ENCODE data around the gene EGFL6. TPM values are rescaled to one million over a fixed set of nuclear protein-coding genes. Genes with fewer than 3 reads are reported as not detected.
"Not testable (repeated sequence)": the region's sequence is repeated elsewhere in the genome, so short reads cannot be mapped to it uniquely, and the experiment has no call there.

EGFL6 gene
- polyA plus RNA-seq, 3 donors from 2014 or later: not detected

GRCh38 chrX:13614154-13614553 lies 44.8 kb downstream of the EGFL6 start:
- peaks cover 0 to 3% (median 2%) of the 10 kb centered on the region in 3 donors for H3K27me3 Mint-ChIP-seq (ENCODE audit: low read depth in 3 of 3)
- no peaks in the 10 kb centered on the region for H3K36me3 Mint-ChIP-seq
- H3K27ac Mint-ChIP-seq: no peak overlapping the region
- H3K4me1 Mint-ChIP-seq: peaks cover 0 to 7% of the 10 kb centered on the region in 2 donors
- no peak for DNase-seq
- no peak overlapping the region for H3K4me3 Mint-ChIP-seq
- no peaks in the 10 kb centered on the region for H3K9me3 Mint-ChIP-seq

- DNase-seq: no peak
- H3K4me3 Mint-ChIP-seq: no peak overlapping the region
- H3K27ac Mint-ChIP-seq: no peak overlapping the region
- H3K4me1 Mint-ChIP-seq: peaks cover 0 to 3% of the 10 kb centered on the region in 2 donors
- H3K27me3 Mint-ChIP-seq (ENCODE audit: low read depth in 3 of 3): peaks cover 0 to 11% (median 5%) of the 10 kb centered on the region in 3 donors
- no peaks in the 10 kb centered on the region for H3K9me3 Mint-ChIP-seq
- H3K36me3 Mint-ChIP-seq: no peaks in the 10 kb centered on the region
These were observed 50.8 kb downstream of the EGFL6 start for GRCh38 chrX:13620207-13620606.

GRCh38 chrX:13622401-13622964 lies 53.1 kb downstream of the EGFL6 start:
- peaks cover 1 to 11% (median 5%) of the 10 kb centered on the region in 3 donors for H3K27me3 Mint-ChIP-seq (ENCODE audit: low read depth in 3 of 3)
- no peak overlapping the region for H3K4me3 Mint-ChIP-seq
- no peaks in the 10 kb centered on the region for H3K9me3 Mint-ChIP-seq
- no peaks in the 10 kb centered on the region for H3K4me1 Mint-ChIP-seq
- H3K27ac Mint-ChIP-seq: no peak overlapping the region
- no peaks in the 10 kb centered on the region for H3K36me3 Mint-ChIP-seq
- DNase-seq: no peak

GRCh38 chrX:13627306-13627705 lies 57.9 kb downstream of the EGFL6 start:
- Mint-ChIP-seq H3K4me3 (no peak overlapping the region), H3K36me3 (no peaks in the 10 kb centered on the region), H3K9me3 (peaks cover 0 to 6% (median 2%) of the 10 kb centered on the region in 6 donors), H3K27ac (no peak overlapping the region), H3K27me3 (ENCODE audit: low read depth in 3 of 3) (peaks cover 1 to 23% (median 3%) of the 10 kb centered on the region in 3 donors), H3K4me1 (no peaks in the 10 kb centered on the region)
- DNase-seq: no peak

- not testable (repeated sequence) for DNase-seq, H3K4me1 Mint-ChIP-seq
These were observed 67.8 kb downstream of the EGFL6 start for GRCh38 chrX:13637224-13637623.

GRCh38 chrX:13638021-13638420 lies 68.6 kb downstream of the EGFL6 start:
- no peak for DNase-seq
- no peaks in the 10 kb centered on the region for H3K4me1 Mint-ChIP-seq
- H3K9me3 Mint-ChIP-seq: peaks cover 0 to 21% (median 12%) of the 10 kb centered on the region in 6 donors
- peaks cover 0 to 14% (median 0%) of the 10 kb centered on the region in 3 donors for H3K36me3 Mint-ChIP-seq
- H3K27ac Mint-ChIP-seq: no peak overlapping the region
- H3K4me3 Mint-ChIP-seq: no peak overlapping the region
- H3K27me3 Mint-ChIP-seq (ENCODE audit: low read depth in 3 of 3): peaks cover 2 to 21% (median 14%) of the 10 kb centered on the region in 3 donors

More at GRCh38 chrX:13637224-13637623, 67.8 kb downstream of the EGFL6 start:
- not testable (repeated sequence) for H3K27ac Mint-ChIP-seq, H3K4me3 Mint-ChIP-seq
- Mint-ChIP-seq H3K36me3 (peaks cover 0 to 14% (median 0%) of the 10 kb centered on the region in 3 donors), H3K9me3 (peaks cover 2 to 21% (median 12%) of the 10 kb centered on the region in 6 donors), H3K27me3 (ENCODE audit: low read depth in 3 of 3) (peaks cover 2 to 21% (median 14%) of the 10 kb centered on the region in 3 donors)

GRCh38 chrX:13638826-13639225 lies 69.4 kb downstream of the EGFL6 start:
- no peak for DNase-seq
- Mint-ChIP-seq H3K36me3 (peaks cover 0 to 14% (median 0%) of the 10 kb centered on the region in 3 donors), H3K27ac (no peak overlapping the region), H3K27me3 (ENCODE audit: low read depth in 3 of 3) (peaks cover 2 to 22% (median 14%) of the 10 kb centered on the region in 3 donors), H3K9me3 (peaks cover 0 to 21% (median 12%) of the 10 kb centered on the region in 6 donors), H3K4me3 (no peak overlapping the region), H3K4me1 (no peaks in the 10 kb centered on the region)

GRCh38 chrX:13641684-13642083 lies 72.3 kb downstream of the EGFL6 start:
- H3K27ac Mint-ChIP-seq, H3K4me3 Mint-ChIP-seq, DNase-seq, H3K4me1 Mint-ChIP-seq: not testable (repeated sequence)
- H3K27me3 Mint-ChIP-seq (ENCODE audit: low read depth in 3 of 3): peaks cover 0 to 13% (median 2%) of the 10 kb centered on the region in 3 donors
- H3K36me3 Mint-ChIP-seq: peaks cover 0 to 10% (median 0%) of the 10 kb centered on the region in 3 donors
- H3K9me3 Mint-ChIP-seq: peaks cover 0 to 16% (median 8%) of the 10 kb centered on the region in 6 donors

- H3K36me3 Mint-ChIP-seq: no peaks in the 10 kb centered on the region
- H3K4me1 Mint-ChIP-seq: peaks cover 0 to 4% of the 10 kb centered on the region in 2 donors
- no peaks in the 10 kb centered on the region for H3K9me3 Mint-ChIP-seq
- peak overlapping the region in 1 of 6 donors; percentile 34 for H3K27ac Mint-ChIP-seq
- H3K27me3 Mint-ChIP-seq (ENCODE audit: low read depth in 3 of 3): peaks cover 0 to 12% (median 0%) of the 10 kb centered on the region in 3 donors
- no peak for DNase-seq
- H3K4me3 Mint-ChIP-seq: no peak overlapping the region
These were observed 76.2 kb downstream of the EGFL6 start for GRCh38 chrX:13645464-13646153.

- Mint-ChIP-seq H3K4me1 (peaks cover 0 to 4% of the 10 kb centered on the region in 2 donors), H3K27me3 (ENCODE audit: low read depth in 3 of 3) (peaks cover 0 to 12% (median 0%) of the 10 kb centered on the region in 3 donors), H3K27ac (peak overlapping the region in 1 of 6 donors; percentile 34), H3K4me3 (no peak overlapping the region), H3K9me3 (no peaks in the 10 kb centered on the region), H3K36me3 (no peaks in the 10 kb centered on the region)
- DNase-seq: peak in 2 of 3 donors; percentile 9 to 14
These were observed 76.8 kb downstream of the EGFL6 start for GRCh38 chrX:13646154-13646549.

- peak overlapping the region in 5 of 6 donors; percentile 56 to 93 (median 87) for H3K27ac Mint-ChIP-seq
- H3K4me1 Mint-ChIP-seq: peaks cover 7 to 11% of the 10 kb centered on the region in 2 donors
- no peaks in the 10 kb centered on the region for H3K36me3 Mint-ChIP-seq
- peaks cover 0 to 12% (median 0%) of the 10 kb centered on the region in 3 donors for H3K27me3 Mint-ChIP-seq (ENCODE audit: low read depth in 3 of 3)
- peaks cover 0 to 2% (median 0%) of the 10 kb centered on the region in 6 donors for H3K9me3 Mint-ChIP-seq
- peak; percentile 6 to 69 (median 14) for DNase-seq
- peak overlapping the region in 2 of 5 donors; percentile 57 to 65 for H3K4me3 Mint-ChIP-seq
These were observed 78.4 kb downstream of the EGFL6 start for GRCh38 chrX:13647709-13648212.

- not testable (repeated sequence) for H3K36me3 Mint-ChIP-seq, DNase-seq, H3K9me3 Mint-ChIP-seq, H3K4me3 Mint-ChIP-seq
- Mint-ChIP-seq H3K27me3 (ENCODE audit: low read depth in 3 of 3) (peaks cover 0 to 12% (median 2%) of the 10 kb centered on the region in 3 donors), H3K4me1 (peaks cover 13 to 15% of the 10 kb centered on the region in 2 donors), H3K27ac (peak overlapping the region in 3 of 6 donors; percentile 87 to 93 (median 87))
These were observed 78.9 kb downstream of the EGFL6 start for GRCh38 chrX:13648336-13648735.

- H3K4me3 Mint-ChIP-seq: no peak overlapping the region
These were observed 80.4 kb downstream of the EGFL6 start for GRCh38 chrX:13649838-13650237.

GRCh38 chrX:13650318-13650717 lies 80.9 kb downstream of the EGFL6 start:
- peaks cover 0 to 4% (median under 1%) of the 10 kb centered on the region in 3 donors for H3K36me3 Mint-ChIP-seq
- DNase-seq: no peak
- no peak overlapping the region for H3K4me3 Mint-ChIP-seq
- peaks cover 0 to 8% (median 7%) of the 10 kb centered on the region in 3 donors for H3K27me3 Mint-ChIP-seq (ENCODE audit: low read depth in 3 of 3)
- H3K9me3 Mint-ChIP-seq: peaks cover 0 to 2% (median 0%) of the 10 kb centered on the region in 6 donors
- H3K4me1 Mint-ChIP-seq: peaks cover 25 to 33% of the 10 kb centered on the region in 2 donors
- H3K27ac Mint-ChIP-seq: no peak overlapping the region

More at GRCh38 chrX:13649838-13650237, 80.4 kb downstream of the EGFL6 start:
- peaks cover 25 to 28% of the 10 kb centered on the region in 2 donors for H3K4me1 Mint-ChIP-seq
- DNase-seq: no peak
- peaks cover 0 to 2% (median 0%) of the 10 kb centered on the region in 6 donors for H3K9me3 Mint-ChIP-seq
- peaks cover 0 to 7% (median 6%) of the 10 kb centered on the region in 3 donors for H3K27me3 Mint-ChIP-seq (ENCODE audit: low read depth in 3 of 3)
- no peak overlapping the region for H3K27ac Mint-ChIP-seq
- no peaks in the 10 kb centered on the region for H3K36me3 Mint-ChIP-seq

Data from immature natural killer cell (primary cell).